ENCODE measurements around the gene CERK.

CERK gene

DNA sequence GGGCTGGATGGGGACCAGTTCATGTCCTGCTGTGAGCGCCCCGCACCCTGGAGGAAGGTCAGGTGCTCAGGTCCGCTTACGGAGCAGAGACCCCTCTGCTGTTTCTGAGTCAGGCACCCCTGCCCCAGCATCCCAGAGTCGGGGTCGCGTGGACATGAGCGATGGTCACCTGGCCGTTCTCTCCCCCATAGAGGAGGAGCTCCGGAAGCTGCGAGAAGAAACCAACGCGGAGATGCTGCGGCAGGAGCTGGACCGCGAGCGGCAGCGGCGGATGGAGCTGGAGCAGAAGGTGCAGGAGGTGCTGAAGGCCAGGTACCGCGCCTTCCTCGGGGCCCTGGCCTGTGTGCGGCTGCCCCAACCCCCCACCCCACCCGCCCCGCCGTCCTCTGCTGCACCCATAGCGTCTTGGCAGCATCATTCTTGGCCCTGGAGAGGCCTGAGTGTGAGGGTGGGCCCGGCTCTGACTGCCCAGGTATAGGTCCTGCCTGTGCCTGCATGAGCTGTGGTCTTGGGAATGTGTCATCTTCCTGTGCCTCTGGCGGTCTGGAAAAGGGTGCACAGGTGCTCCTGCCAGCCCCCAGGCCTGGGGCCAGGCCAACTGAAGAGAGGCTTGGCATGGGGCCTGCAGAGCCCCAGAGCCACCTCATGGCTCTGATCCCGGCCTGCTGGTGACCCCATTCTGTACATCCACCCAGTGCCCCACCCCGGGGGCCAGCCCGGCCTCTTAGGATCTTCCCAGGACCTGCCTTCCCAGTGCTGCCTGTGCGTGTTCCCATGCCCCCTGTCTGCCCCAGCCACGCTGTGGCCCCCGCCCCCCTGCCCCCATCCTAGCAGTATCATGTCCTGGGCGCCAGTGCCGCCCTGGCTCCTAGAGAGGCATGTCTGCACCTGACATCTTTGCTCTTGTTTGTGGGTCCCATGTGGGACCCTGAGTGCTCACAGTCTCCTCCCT is 79.8 kb downstream of the CERK start:
- TF ChIP-seq, protein P1, sequence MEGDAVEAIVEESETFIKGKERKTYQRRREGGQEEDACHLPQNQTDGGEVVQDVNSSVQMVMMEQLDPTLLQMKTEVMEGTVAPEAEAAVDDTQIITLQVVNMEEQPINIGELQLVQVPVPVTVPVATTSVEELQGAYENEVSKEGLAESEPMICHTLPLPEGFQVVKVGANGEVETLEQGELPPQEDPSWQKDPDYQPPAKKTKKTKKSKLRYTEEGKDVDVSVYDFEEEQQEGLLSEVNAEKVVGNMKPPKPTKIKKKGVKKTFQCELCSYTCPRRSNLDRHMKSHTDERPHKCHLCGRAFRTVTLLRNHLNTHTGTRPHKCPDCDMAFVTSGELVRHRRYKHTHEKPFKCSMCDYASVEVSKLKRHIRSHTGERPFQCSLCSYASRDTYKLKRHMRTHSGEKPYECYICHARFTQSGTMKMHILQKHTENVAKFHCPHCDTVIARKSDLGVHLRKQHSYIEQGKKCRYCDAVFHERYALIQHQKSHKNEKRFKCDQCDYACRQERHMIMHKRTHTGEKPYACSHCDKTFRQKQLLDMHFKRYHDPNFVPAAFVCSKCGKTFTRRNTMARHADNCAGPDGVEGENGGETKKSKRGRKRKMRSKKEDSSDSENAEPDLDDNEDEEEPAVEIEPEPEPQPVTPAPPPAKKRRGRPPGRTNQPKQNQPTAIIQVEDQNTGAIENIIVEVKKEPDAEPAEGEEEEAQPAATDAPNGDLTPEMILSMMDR (IDR thresholded peaks at IDR 0.05; ENCODE audit: low read depth, low read length), result no peak
- no peak for TF ChIP-seq EZH2phosphoT487 (IDR thresholded peaks at IDR 0.05; ENCODE audit: low read depth)
- H3K9me3 ChIP-seq (ENCODE audit: insufficient read depth, low read length), result no peaks in the 10 kb centered on the region
- peaks cover 64% of the 10 kb centered on the region for H4K20me1 ChIP-seq (ENCODE audit: insufficient read depth, low read length)

DNA sequence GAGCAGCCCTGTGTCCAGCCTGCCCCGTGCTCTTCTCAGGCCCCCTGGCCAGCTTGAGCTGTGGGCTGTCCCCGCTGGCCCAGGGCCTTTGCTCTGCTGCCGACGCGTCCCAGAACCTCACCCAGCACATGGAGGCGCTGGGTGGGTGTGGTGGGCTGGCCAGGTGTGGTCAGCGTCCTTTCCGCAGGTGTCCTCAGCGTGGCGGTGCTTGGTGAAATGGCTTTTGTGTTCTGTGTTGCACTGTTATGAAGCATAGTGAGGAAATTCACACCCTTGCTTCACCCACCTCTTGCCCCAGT is 80.4 kb downstream of the CERK start:
- peaks cover 70% of the 10 kb centered on the region for H4K20me1 ChIP-seq (ENCODE audit: insufficient read depth, low read length)
- no peak overlapping the region for H3K4me3 ChIP-seq (ENCODE audit: low read length)
- no peak overlapping the region for H3K4me2 ChIP-seq (ENCODE audit: low read length)
- H3K27ac ChIP-seq (ENCODE audit: low read length), result no peak overlapping the region
- no peak for TF ChIP-seq EZH2phosphoT487 (IDR thresholded peaks at IDR 0.05; ENCODE audit: low read depth)
- H3K79me2 ChIP-seq (ENCODE audit: low read length), result 0 out of 2 replicates have a peak, but pooled peaks cover 4% of the 10 kb centered on the region
- no peak overlapping the region for H3K9ac ChIP-seq (ENCODE audit: low read length)
- peaks cover 11% of the 10 kb centered on the region for H3K36me3 ChIP-seq (replicated peaks; ENCODE audit: low read depth, low read length)
- H3K9me3 ChIP-seq (ENCODE audit: insufficient read depth, low read length), result no peaks in the 10 kb centered on the region
- H2AFZ ChIP-seq (ENCODE audit: low read depth, low read length), result no peak overlapping the region
- H3K27me3 ChIP-seq (ENCODE audit: low read depth, low read length), result no peaks in the 10 kb centered on the region
- H3K4me1 ChIP-seq (ENCODE audit: low read length), result peaks cover 11% of the 10 kb centered on the region

More for the DNA sequence above, 79.8 kb downstream of the CERK start:
- 0 out of 2 replicates have a peak, but pooled peaks cover 4% of the 10 kb centered on the region for H3K79me2 ChIP-seq (ENCODE audit: low read length)
- no peak overlapping the region for H3K4me2 ChIP-seq (ENCODE audit: low read length)
- H3K27me3 ChIP-seq (ENCODE audit: low read depth, low read length), result no peaks in the 10 kb centered on the region
- no peak overlapping the region for H3K9ac ChIP-seq (ENCODE audit: low read length)
- no peak overlapping the region for H2AFZ ChIP-seq (ENCODE audit: low read depth, low read length)
- peaks cover 10% of the 10 kb centered on the region for H3K36me3 ChIP-seq (replicated peaks; ENCODE audit: low read depth, low read length)
- H3K27ac ChIP-seq (ENCODE audit: low read length), result no peak overlapping the region
- peaks cover 6% of the 10 kb centered on the region for H3K4me1 ChIP-seq (ENCODE audit: low read length)
- H3K4me3 ChIP-seq (ENCODE audit: low read length), result no peak overlapping the region

DNA sequence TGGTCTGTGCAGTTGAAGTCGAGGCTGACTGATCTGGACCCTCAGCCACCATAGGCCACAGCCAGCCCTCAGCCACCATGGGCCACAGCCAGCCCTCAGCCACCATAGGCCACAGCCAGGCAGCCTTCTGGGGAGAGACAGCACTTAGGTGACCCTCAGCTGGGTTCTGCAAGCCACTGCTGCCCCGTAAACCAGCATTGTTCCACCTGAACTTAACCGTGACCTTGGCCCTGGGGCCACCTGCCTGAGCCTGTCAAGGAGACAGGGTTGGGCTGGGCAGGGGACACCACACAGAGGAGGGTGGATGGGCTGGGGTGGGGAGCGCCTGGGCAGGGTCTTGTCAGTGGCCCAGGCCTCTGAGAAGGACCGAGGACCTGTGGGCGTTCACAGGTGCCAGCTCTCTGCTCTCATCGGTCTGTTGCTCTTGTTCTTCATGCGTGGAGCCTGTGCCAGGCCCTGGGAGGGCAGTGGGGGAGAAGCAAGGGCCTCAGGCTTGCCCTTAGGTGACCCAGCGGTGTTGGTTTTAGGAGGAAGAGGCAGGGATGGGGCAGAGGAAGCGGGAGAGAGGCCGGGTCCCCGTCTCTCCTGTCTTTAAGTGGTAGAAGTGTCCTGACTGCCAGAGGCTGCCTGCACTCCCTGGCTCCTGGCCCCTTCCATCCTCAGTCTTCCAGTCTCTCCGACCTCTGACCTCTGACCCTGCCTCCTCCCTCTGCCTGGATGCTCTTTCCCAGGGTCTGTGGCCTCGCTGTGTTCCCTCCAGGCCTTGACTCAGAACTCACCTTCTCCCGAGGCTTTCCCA is 81.0 kb downstream of the CERK start:
- H3K9me3 ChIP-seq (ENCODE audit: insufficient read depth, low read length), result no peaks in the 10 kb centered on the region
- no peak overlapping the region for H3K9ac ChIP-seq (ENCODE audit: low read length)
- no peak overlapping the region for H3K4me3 ChIP-seq (ENCODE audit: low read length)
- peaks cover 76% of the 10 kb centered on the region for H4K20me1 ChIP-seq (ENCODE audit: insufficient read depth, low read length)
- no peak overlapping the region for H3K27ac ChIP-seq (ENCODE audit: low read length)
- H3K36me3 ChIP-seq (replicated peaks; ENCODE audit: low read depth, low read length), result peaks cover 11% of the 10 kb centered on the region
- no peaks in the 10 kb centered on the region for H3K27me3 ChIP-seq (ENCODE audit: low read depth, low read length)
- H3K79me2 ChIP-seq (ENCODE audit: low read length), result 0 out of 2 replicates have a peak, but pooled peaks cover 4% of the 10 kb centered on the region
- H3K4me1 ChIP-seq (ENCODE audit: low read length), result peaks cover 11% of the 10 kb centered on the region
- no peak overlapping the region for H2AFZ ChIP-seq (ENCODE audit: low read depth, low read length)
- no peak for TF ChIP-seq EZH2phosphoT487 (IDR thresholded peaks at IDR 0.05; ENCODE audit: low read depth)
- TF ChIP-seq, protein P1 (IDR thresholded peaks at IDR 0.05; ENCODE audit: low read depth, low read length), result no peak
- H3K4me2 ChIP-seq (ENCODE audit: low read length), result no peak overlapping the region

DNA sequence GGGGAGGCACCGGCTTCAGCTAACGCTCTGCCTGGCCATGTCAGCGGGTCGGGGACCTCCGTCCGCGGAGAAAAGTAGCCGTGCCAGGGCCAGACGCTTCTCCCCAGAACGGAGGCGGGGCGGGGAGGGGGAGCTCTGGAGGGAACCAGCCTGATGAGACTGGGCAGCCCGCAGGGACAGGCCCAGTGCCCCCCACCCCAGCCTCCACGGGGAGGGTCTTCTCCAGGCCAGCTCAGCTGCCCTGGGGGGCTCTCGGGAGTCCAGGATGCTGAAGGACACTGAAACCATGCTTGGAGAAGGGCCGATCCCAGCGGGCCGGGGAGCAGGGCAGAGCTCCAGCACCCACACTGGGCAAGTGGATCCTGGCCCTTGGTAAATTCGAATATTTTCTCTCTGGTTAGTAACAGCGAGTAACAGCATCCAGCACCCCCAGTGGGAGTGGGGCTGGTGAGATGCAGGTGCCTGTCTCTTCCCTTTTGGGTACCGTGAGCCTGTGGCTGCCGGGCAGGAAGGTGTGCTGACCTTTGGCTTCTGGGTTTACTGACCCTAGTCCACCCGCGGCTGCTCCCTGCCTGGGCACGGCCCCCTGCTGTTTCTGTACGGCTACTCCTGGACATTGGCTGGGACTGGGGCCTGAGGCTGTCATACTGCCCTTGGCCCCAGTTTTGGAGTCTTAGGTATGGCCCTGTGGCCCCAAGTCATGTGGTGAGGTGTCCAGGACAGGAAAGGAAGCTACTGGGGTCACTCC is 82.0 kb downstream of the CERK start:
- Histone ChIP-seq H3K27me3 (ENCODE audit: low read depth, low read length) (no peaks in the 10 kb centered on the region), H3K9ac (ENCODE audit: low read length) (no peak overlapping the region), H3K4me2 (ENCODE audit: low read length) (no peak overlapping the region), H4K20me1 (ENCODE audit: insufficient read depth, low read length) (peaks cover 78% of the 10 kb centered on the region), H3K4me1 (ENCODE audit: low read length) (peaks cover 11% of the 10 kb centered on the region), H3K4me3 (ENCODE audit: low read length) (no peak overlapping the region), H3K27ac (ENCODE audit: low read length) (no peak overlapping the region), H2AFZ (ENCODE audit: low read depth, low read length) (no peak overlapping the region), H3K79me2 (ENCODE audit: low read length) (0 out of 2 replicates have a peak, but pooled peaks cover 4% of the 10 kb centered on the region), H3K9me3 (ENCODE audit: insufficient read depth, low read length) (no peaks in the 10 kb centered on the region), H3K36me3 (replicated peaks; ENCODE audit: low read depth, low read length) (peaks cover 11% of the 10 kb centered on the region)
- TF ChIP-seq, protein P1 (IDR thresholded peaks at IDR 0.05; ENCODE audit: low read depth, low read length), result no peak
- no peak for TF ChIP-seq EZH2phosphoT487 (IDR thresholded peaks at IDR 0.05; ENCODE audit: low read depth)

Data from OCI-LY3 (cell line).